Mesenchymal stem cell (in vitro differentiated cells and primary cell): ENCODE measurements around the gene PID1.

Experiments
- DNase-seq: peaks from one replicate; pipeline ENCODE4 v3.0.0-alpha.2; 2013
- H2AFZ ChIP-seq: one replicate; pipeline ENCODE4 v1.6.1; 2013; ENCODE audit warnings: low read depth, mild to moderate bottlenecking, control low read depth, inconsistent platforms, low read length, moderate library complexity
- H2AK5ac ChIP-seq: 2 replicates; pipeline ENCODE4 v1.6.1; 2013; ENCODE audit warnings: low read length, moderate library complexity, mild to moderate bottlenecking, inconsistent platforms; ENCODE audit not compliant: severe bottlenecking
- H2BK120ac ChIP-seq: one replicate; pipeline ENCODE4 v1.6.1; 2013; ENCODE audit warnings: low read depth, mild to moderate bottlenecking, inconsistent platforms, low read length, moderate library complexity
- H2BK12ac ChIP-seq, 2 experiments: one replicate each; pipeline ENCODE4 v1.6.1; 2013; ENCODE audit warnings: inconsistent platforms in 2 of 2, low read length in 2 of 2, mild to moderate bottlenecking in 2 of 2, moderate library complexity in 2 of 2, control low read depth in 1 of 2
- H2BK15ac ChIP-seq: one replicate; pipeline ENCODE4 v1.6.1; 2013; ENCODE audit warnings: mild to moderate bottlenecking, low read depth, inconsistent platforms; ENCODE audit not compliant: poor library complexity, severe bottlenecking
- H2BK5ac ChIP-seq: 2 replicates; pipeline ENCODE4 v1.6.1; 2013; ENCODE audit warnings: low read depth, mild to moderate bottlenecking, low read length, control low read depth, inconsistent platforms; ENCODE audit not compliant: poor library complexity, severe bottlenecking
- H3K14ac ChIP-seq, 2 experiments: one replicate each; pipeline ENCODE4 v1.6.1; 2013; ENCODE audit warnings: inconsistent platforms in 2 of 2, low read length in 2 of 2, control low read depth in 1 of 2, mild to moderate bottlenecking in 1 of 2, moderate library complexity in 1 of 2
- H3K18ac ChIP-seq, 2 experiments: one replicate each; pipeline ENCODE4 v1.6.1; 2013; ENCODE audit warnings: inconsistent platforms in 2 of 2, low read length in 2 of 2, control low read depth in 1 of 2, low read depth in 1 of 2, mild to moderate bottlenecking in 1 of 2
- H3K23ac ChIP-seq, 2 experiments: one replicate each; pipeline ENCODE4 v1.6.1; 2013; ENCODE audit warnings: inconsistent platforms in 2 of 2, low read length in 2 of 2, mild to moderate bottlenecking in 2 of 2, moderate library complexity in 2 of 2, control low read depth in 1 of 2
- H3K27ac ChIP-seq: 2 replicates; pipeline ENCODE4 v1.5.1; 2013; ENCODE audit warnings: mild to moderate bottlenecking, moderate library complexity, low read length, control low read depth, inconsistent platforms; ENCODE audit not compliant: poor library complexity, severe bottlenecking
- H3K27me3 ChIP-seq, 2 experiments: 2 replicates each; pipeline versions ENCODE4 v1.6.1 to v1.7.0; 2013; ENCODE audit warnings: low read length in 2 of 2, mild to moderate bottlenecking in 2 of 2, moderate library complexity in 2 of 2, control low read depth in 1 of 2, inconsistent platforms in 1 of 2; ENCODE audit not compliant: control insufficient read depth in 1 of 2, insufficient read depth in 1 of 2
- H3K36me3 ChIP-seq, 2 experiments: 2 replicates each; pipeline versions ENCODE4 v1.6.1 to v1.7.0; 2013; ENCODE audit warnings: low read length in 2 of 2, control low read depth in 1 of 2, inconsistent platforms in 1 of 2, low read depth in 1 of 2, mild to moderate bottlenecking in 1 of 2; ENCODE audit not compliant: insufficient read depth in 2 of 2, control insufficient read depth in 1 of 2
- H3K4ac ChIP-seq, 2 experiments: one replicate each; pipeline ENCODE4 v1.6.1; 2013; ENCODE audit warnings: inconsistent platforms in 2 of 2, low read length in 2 of 2, mild to moderate bottlenecking in 2 of 2, moderate library complexity in 2 of 2, control low read depth in 1 of 2, low read depth in 1 of 2
- H3K4me1 ChIP-seq: 2 replicates; pipeline ENCODE4 v1.6.1; 2013; ENCODE audit warnings: low read depth, low read length, control low read depth; ENCODE audit not compliant: control insufficient read depth, insufficient read depth
- H3K4me2 ChIP-seq: 2 replicates; pipeline ENCODE4 v1.6.1; 2013; ENCODE audit warnings: low read length, mild to moderate bottlenecking, inconsistent platforms; ENCODE audit not compliant: poor library complexity, severe bottlenecking
- H3K4me3 ChIP-seq, 2 experiments: 2 replicates each; pipeline versions ENCODE4 v1.5.1 to v1.7.0; 2013; ENCODE audit warnings: low read length in 2 of 2, mild to moderate bottlenecking in 2 of 2, control low read depth in 1 of 2, low read depth in 1 of 2; ENCODE audit not compliant: insufficient read depth in 1 of 2
- H3K79me1 ChIP-seq: replicated peaks from 2 replicates; pipeline ENCODE4 v1.6.1; 2013; ENCODE audit warnings: mild to moderate bottlenecking, control low read depth, low read length, inconsistent platforms; ENCODE audit not compliant: poor library complexity, severe bottlenecking
- H3K9ac ChIP-seq: 2 replicates; pipeline ENCODE4 v1.7.0; 2013; ENCODE audit warnings: mild to moderate bottlenecking, low read length, moderate library complexity
- H3K9me3 ChIP-seq: 2 replicates; pipeline ENCODE4 v1.7.0; 2013; ENCODE audit warnings: mild to moderate bottlenecking, low read length; ENCODE audit not compliant: control insufficient read depth
- H4K8ac ChIP-seq: one replicate; pipeline ENCODE4 v1.6.1; 2013; ENCODE audit warnings: inconsistent platforms, mild to moderate bottlenecking, low read length, moderate library complexity
- H4K91ac ChIP-seq: one replicate; pipeline ENCODE4 v1.6.1; 2013; ENCODE audit warnings: mild to moderate bottlenecking, low read length, inconsistent platforms
- WGBS: methylation state at CpG from one replicate; pipeline ENCODE4 v1.1.7; 2013; ENCODE audit warnings: mixed read lengths; 5-methylcytosine and 5-hydroxymethylcytosine counted together

PID1 gene

DNA sequence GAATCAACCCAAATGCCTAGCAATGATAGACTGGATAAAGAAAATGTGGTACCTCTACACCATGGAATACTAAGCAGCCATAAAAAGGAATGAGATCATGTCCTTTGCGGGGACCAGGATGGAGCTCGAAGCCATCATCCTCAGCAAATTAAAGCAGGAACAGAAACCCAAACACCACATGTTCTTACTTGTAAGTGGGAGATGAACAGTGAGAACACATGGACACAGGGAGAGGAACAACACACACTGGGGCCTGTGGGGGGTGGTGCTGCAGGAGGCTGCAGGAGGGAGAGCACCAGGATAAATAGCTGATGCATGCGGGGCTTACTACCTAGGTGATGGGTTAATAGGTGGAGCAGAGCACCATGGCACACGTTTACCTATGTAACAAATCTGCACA lies 8.4 kb upstream of the PID1 start:
- H3K4me2 ChIP-seq: no peak overlapping the region
- no peaks in the 10 kb centered on the region for H3K79me1 ChIP-seq
- no peak overlapping the region for H4K8ac ChIP-seq
- no peak overlapping the region for H3K4me3 ChIP-seq
- H3K9me3 ChIP-seq: no peaks in the 10 kb centered on the region
- H3K18ac ChIP-seq: no peak overlapping the region
- no peak overlapping the region for H3K23ac ChIP-seq
- no peak overlapping the region for H3K27ac ChIP-seq
- H3K4ac ChIP-seq: no peak overlapping the region
- H3K14ac ChIP-seq: no peak overlapping the region
- no peak overlapping the region for H2AK5ac ChIP-seq
- no peak overlapping the region for H2BK120ac ChIP-seq
- no peak overlapping the region for H2BK12ac ChIP-seq
- H3K4me1 ChIP-seq: no peaks in the 10 kb centered on the region
- H3K36me3 ChIP-seq: no peaks in the 10 kb centered on the region
- H3K9ac ChIP-seq: no peak overlapping the region
- DNase-seq: no peak
- H3K27me3 ChIP-seq: peaks cover 0 to 7% of the 10 kb centered on the region in 2 experiments
- H4K91ac ChIP-seq: no peak overlapping the region
- H2AFZ ChIP-seq: no peak overlapping the region
- H2BK5ac ChIP-seq: no peak overlapping the region
- H2BK15ac ChIP-seq: no peak overlapping the region
- WGBS: no CpG with 5 or more reads among the region's 4 CpGs

DNA sequence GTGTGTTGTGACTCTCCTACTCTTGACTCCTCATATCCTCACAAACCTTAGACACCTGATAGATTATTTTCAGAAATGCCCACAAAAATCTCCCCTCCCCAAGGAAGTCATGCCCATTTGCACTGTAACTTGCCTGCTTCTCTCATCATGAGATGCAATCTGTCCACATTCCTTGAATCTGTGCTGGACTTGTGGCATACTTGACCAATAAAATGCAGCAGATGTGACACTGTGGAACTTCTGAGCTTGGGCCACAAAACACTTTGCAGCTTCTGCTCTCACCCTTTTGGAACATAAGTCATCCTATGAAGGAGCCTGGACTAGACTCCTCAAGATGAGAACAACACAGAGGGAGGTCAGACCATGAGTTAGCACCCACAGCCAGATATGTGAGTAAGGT lies 4.4 kb upstream of the PID1 start:
- H3K36me3 ChIP-seq: no peaks in the 10 kb centered on the region

DNA sequence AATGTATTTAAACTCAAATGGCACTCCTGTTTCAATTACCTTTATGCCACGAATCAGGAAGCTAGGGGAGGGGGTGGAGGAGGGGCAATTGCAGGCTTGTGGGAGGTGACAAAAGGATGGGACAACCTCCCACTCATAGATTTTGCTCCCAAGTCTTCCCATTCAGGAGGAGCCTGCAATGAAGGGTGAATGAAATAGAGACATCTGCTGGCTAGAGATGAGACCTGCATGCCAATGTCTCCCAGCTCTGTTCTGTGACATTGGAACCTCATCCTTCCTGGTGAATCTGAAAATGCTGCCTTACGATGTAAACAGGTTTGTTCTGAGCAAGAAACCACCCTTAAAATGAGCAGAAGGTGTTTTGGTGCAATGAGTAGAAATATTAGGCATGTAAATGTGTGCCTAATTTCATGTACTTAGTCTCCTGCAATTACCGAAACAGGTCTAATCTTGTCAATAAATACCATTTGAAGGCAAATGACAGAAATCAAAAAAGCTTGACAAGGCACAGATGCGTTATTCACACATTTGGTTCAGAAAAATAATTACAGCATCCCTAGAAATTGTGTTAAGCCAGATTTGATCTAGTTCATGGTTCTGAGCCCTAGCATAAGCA lies 2.7 kb upstream of the PID1 start:
- no peak overlapping the region for H4K8ac ChIP-seq
- no peak overlapping the region for H2AK5ac ChIP-seq
- H2BK12ac ChIP-seq: no peak overlapping the region
- H3K27ac ChIP-seq: no peak overlapping the region
- peak overlapping the region; percentile 81 for H3K9ac ChIP-seq
- no peak overlapping the region for H3K18ac ChIP-seq
- DNase-seq: peak; percentile 81
- H4K91ac ChIP-seq: no peak overlapping the region
- peak overlapping the region in 1 of 2 experiments; percentile 71 for H3K4me3 ChIP-seq
- H3K9me3 ChIP-seq: no peaks in the 10 kb centered on the region
- no peak overlapping the region for H2BK5ac ChIP-seq
- no peaks in the 10 kb centered on the region for H3K36me3 ChIP-seq
- no peaks in the 10 kb centered on the region for H3K79me1 ChIP-seq
- H2BK15ac ChIP-seq: no peak overlapping the region
- no peak overlapping the region for H3K4ac ChIP-seq
- peaks cover 4% of the 10 kb centered on the region for H3K4me1 ChIP-seq
- H3K27me3 ChIP-seq: peaks cover 0 to 7% of the 10 kb centered on the region in 2 experiments
- H3K23ac ChIP-seq: no peak overlapping the region
- WGBS: 67% methylated on average over 3 of the region's 4 CpGs
- H2BK120ac ChIP-seq: no peak overlapping the region
- no peak overlapping the region for H3K4me2 ChIP-seq
- H3K14ac ChIP-seq: no peak overlapping the region
- H2AFZ ChIP-seq: no peak overlapping the region

More for the DNA sequence above, 4.4 kb upstream of the PID1 start:
- no peak overlapping the region for H3K4ac ChIP-seq
- H3K9me3 ChIP-seq: no peaks in the 10 kb centered on the region
- no peak overlapping the region for H3K27ac ChIP-seq
- no peak overlapping the region for H3K23ac ChIP-seq
- H3K18ac ChIP-seq: no peak overlapping the region
- no peak overlapping the region for H4K91ac ChIP-seq
- H3K4me2 ChIP-seq: no peak overlapping the region
- no peak overlapping the region for H2BK15ac ChIP-seq
- no peak overlapping the region for H4K8ac ChIP-seq
- H2AK5ac ChIP-seq: no peak overlapping the region
- H2BK12ac ChIP-seq: no peak overlapping the region
- no peak overlapping the region for H2BK120ac ChIP-seq
- H2AFZ ChIP-seq: no peak overlapping the region
- peaks cover 4% of the 10 kb centered on the region for H3K4me1 ChIP-seq
- DNase-seq: no peak
- no peaks in the 10 kb centered on the region for H3K79me1 ChIP-seq
- no peak overlapping the region for H3K4me3 ChIP-seq
- H3K9ac ChIP-seq: no peak overlapping the region
- peaks cover 0 to 7% of the 10 kb centered on the region in 2 experiments for H3K27me3 ChIP-seq
- no peak overlapping the region for H2BK5ac ChIP-seq
- no peak overlapping the region for H3K14ac ChIP-seq

DNA sequence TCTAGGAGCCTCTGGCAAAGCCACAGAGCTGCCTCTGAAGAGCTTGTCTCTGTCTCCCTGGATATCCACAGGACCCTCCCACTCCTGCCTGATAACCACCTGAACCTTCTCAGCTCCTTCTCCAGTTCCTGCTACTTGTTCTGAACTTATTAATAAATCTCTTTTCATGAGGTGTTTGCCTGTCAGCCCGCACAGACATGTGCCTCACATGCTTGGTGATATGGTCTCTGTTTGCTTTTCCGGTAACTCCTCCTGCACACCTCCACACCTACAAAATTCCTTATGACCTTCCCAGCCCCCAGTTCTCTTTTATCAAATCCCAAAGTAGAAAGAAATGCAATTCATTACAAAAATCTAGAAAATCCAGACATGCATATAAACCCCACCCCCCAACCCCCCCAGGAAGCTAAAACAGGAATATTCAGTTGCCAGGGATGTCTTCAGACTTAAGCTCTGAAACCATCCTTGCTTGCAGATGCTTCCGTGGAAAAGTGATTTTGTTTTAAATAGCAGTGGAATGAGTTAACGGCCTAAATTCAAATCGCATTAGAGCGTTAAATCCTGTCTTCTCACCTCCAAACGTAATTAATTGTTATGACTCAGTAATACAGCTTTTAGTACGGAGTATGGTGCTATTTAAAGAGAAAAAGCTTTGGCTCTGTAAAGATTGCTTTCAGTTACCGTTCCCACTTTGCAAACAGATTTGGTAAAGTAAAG lies 2.1 kb upstream of the PID1 start:
- Histone ChIP-seq H3K18ac (no peak overlapping the region), H3K4me3 (peak overlapping the region in 1 of 2 experiments; percentile 71), H2AK5ac (no peak overlapping the region), H2BK15ac (no peak overlapping the region), H4K91ac (no peak overlapping the region), H4K8ac (no peak overlapping the region), H3K4me1 (peaks cover 4% of the 10 kb centered on the region), H2AFZ (no peak overlapping the region), H3K27ac (no peak overlapping the region), H3K79me1 (no peaks in the 10 kb centered on the region), H3K9me3 (no peaks in the 10 kb centered on the region), H3K27me3 (peaks cover 0 to 7% of the 10 kb centered on the region in 2 experiments), H3K36me3 (no peaks in the 10 kb centered on the region), H2BK120ac (no peak overlapping the region), H2BK12ac (no peak overlapping the region), H3K9ac (peak overlapping the region; percentile 81), H3K14ac (no peak overlapping the region), H3K4me2 (peak overlapping the region; percentile 11), H3K23ac (no peak overlapping the region), H2BK5ac (no peak overlapping the region), H3K4ac (no peak overlapping the region)
- WGBS: 52% methylated on average over 4 of the region's 9 CpGs
- no peak for DNase-seq
